ENCODE measurements around the gene ATE1.

ATE1 gene

DNA sequence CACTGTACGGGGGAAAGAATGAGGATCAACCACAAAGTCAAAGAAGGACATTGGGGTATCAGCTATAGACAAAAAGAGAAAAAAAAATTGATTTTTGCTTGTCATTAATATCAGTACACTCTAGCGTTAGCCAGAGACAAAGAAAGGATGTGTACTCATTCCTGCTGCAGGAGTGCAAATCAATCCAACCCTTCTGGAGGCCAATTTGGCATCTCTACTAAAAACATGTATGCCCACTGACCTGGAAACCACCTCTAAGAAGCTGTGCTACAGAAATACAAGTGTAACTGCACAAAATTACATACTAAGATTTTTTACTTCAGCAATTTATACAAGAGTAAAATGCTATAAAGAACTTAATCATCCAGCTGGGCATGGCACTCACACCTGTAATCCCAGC lies 33.6 kb upstream of the ATE1 start:
- H3K27ac ChIP-seq, result no peak overlapping the region
- TF ChIP-seq, protein P1, sequence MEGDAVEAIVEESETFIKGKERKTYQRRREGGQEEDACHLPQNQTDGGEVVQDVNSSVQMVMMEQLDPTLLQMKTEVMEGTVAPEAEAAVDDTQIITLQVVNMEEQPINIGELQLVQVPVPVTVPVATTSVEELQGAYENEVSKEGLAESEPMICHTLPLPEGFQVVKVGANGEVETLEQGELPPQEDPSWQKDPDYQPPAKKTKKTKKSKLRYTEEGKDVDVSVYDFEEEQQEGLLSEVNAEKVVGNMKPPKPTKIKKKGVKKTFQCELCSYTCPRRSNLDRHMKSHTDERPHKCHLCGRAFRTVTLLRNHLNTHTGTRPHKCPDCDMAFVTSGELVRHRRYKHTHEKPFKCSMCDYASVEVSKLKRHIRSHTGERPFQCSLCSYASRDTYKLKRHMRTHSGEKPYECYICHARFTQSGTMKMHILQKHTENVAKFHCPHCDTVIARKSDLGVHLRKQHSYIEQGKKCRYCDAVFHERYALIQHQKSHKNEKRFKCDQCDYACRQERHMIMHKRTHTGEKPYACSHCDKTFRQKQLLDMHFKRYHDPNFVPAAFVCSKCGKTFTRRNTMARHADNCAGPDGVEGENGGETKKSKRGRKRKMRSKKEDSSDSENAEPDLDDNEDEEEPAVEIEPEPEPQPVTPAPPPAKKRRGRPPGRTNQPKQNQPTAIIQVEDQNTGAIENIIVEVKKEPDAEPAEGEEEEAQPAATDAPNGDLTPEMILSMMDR (conservative IDR thresholded peaks at IDR 0.05), result no peak

GRCh38 chr10:121959671-121960070 lies 31.8 kb upstream of the ATE1 start:
- TF ChIP-seq, protein P1 (conservative IDR thresholded peaks at IDR 0.05), result no peak
- no peak overlapping the region for H3K27ac ChIP-seq

DNA sequence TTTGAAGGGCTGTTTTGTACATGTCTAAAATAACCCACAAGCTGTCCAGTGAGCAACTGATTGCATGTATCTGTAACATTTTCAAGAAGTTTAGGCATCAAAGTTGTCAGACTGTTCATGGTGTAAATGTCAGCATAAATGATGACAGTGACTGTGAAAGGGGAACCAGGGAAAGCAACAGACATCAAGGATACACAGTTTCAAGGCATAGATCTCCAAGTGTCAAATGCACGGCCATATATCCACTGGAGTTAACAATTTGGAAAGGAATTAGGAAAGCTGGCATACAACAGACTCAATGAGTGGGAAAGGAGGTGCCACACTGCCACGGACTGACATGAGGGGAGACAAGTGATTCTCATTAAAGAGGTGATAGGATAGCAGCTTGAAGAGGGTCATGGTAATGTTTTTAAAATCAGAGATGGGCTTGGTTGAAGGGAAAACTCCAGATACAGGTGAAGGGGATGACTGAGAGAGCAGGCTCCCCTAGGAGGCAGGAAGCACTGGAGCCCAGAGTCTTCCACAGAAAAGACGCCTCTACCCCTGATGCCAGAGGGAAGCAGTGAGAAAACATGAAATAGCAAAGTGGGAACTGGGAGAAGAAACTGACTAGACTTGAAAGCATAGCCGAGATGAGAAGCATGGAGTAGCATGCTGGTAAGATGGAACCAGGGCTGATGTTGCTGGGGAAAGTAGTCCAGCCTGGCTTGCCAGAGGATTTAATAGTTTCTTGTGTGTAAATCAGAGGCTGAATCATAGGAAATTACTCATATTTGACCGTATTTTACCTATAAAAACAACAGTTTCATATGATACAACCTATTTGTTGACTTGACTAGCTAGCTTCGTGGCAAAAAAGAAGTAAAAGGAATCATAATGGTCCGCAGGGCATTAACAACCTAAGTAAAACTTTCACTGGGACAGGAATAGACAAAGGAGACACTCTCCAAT lies 28.6 kb upstream of the ATE1 start:
- H3K27ac ChIP-seq, result no peak overlapping the region
- TF ChIP-seq, protein P1 (conservative IDR thresholded peaks at IDR 0.05), result no peak

DNA sequence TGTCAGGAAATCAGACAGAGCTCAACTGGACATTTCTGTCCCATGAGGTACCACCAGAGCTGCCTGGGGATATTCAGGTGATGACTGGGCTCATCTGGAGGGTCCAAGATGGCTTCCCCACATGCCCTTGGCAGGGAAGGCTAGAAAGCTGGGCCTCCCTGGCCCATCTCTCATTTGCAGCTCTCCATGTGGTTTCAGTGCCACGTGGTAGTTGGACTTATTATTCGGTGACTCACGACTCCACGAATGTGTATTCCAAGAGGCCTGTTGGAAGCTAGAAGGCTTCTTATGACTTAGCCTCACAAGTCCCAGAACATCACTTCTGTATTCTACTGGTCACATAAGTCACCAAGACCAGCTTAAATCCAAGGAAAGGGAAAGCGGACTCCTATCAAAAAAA lies 24.4 kb upstream of the ATE1 start:
- TF ChIP-seq, protein P1 (conservative IDR thresholded peaks at IDR 0.05), result no peak
- no peak overlapping the region for H3K27ac ChIP-seq

- H3K27ac ChIP-seq, result peak overlapping the region; percentile 25; the same call in 1 of the 2 replicates
- TF ChIP-seq, protein P1 (conservative IDR thresholded peaks at IDR 0.05), result no peak
Measured at GRCh38 chr10:121949451-121949850, 21.6 kb upstream of the ATE1 start.

DNA sequence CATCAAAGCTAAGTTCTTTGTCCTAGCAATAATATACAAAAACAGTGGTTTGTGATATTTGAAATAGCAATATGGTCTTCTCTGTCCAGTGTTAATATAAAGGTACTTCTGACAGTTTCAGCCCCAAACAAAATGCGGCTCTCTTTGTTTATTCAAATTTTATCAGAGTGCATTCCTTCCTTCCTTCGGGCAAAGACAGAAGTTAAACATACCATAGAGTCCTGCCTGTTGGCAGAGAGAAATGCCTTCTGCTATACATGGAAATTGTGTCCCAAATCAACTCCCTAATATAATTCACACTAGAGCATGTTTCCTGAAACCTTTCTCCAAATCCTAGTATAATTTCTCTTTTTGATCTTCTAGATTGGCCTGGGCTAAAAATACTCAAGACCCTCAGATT lies 21.2 kb upstream of the ATE1 start:
- TF ChIP-seq, protein P1 (conservative IDR thresholded peaks at IDR 0.05), result no peak
- peak overlapping the region; percentile 25; the same call in 1 of the 2 replicates for H3K27ac ChIP-seq

- no peak overlapping the region for H3K27ac ChIP-seq
- TF ChIP-seq, protein P1 (conservative IDR thresholded peaks at IDR 0.05), result no peak
Measured at GRCh38 chr10:121947343-121948330, 19.8 kb upstream of the ATE1 start.
